ENCODE results near the gene SHKBP1.

DNA sequence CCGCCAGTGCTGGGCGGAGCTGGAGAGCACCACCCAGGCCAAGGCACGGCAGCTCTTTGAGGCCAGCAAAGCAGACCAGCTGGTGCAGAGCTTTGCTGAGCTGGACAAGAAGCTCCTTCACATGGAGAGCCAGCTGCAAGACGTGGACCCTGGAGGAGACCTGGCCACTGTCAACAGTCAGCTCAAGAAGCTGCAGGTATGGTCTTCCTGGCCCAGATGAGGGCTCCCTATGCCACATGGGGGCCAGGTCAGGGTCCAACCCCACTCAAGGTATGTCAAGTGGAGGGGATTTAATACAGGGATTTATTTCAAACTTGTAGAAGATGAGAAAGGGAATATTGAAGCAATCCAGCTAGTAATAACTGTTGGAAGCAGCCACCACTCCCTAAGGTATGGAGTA lies 42.5 kb upstream of the SHKBP1 start:
- TF ChIP-seq ZNF274 (IDR thresholded peaks at IDR 0.05; ENCODE audit: low read depth, low read length) (no peak), YY1 (IDR thresholded peaks at IDR 0.05; ENCODE audit: insufficient read depth, insufficient read length) (no peak), SUZ12 (IDR thresholded peaks at IDR 0.05; ENCODE audit: extremely low read depth, insufficient read depth, insufficient read length) (no peak)
